Brain microvascular endothelial cell (primary cell): ENCODE data around the gene PAK1.
"Not testable (repeated sequence)": the region's sequence is repeated elsewhere in the genome, so short reads cannot be mapped to it uniquely, and the experiment has no call there.

Source experiments
- DNase-seq: peaks from one replicate; pipeline ENCODE4 v3.0.0-alpha.2; 2020
- H3K27ac ChIP-seq: fragments of 250-450 bp; sonication (Bioruptor Pico); 2 replicates; pipeline ENCODE4 v1.5.1; 2020; ENCODE audit warnings: mild to moderate bottlenecking, moderate library complexity
- H3K27me3 ChIP-seq: fragments of 250-450 bp; sonication (Bioruptor Pico); replicated peaks from 2 replicates; pipeline ENCODE4 v1.5.1; 2020; ENCODE audit warnings: mild to moderate bottlenecking
- H3K36me3 ChIP-seq: fragments of 250-450 bp; sonication (Bioruptor Pico); replicated peaks from 2 replicates; pipeline ENCODE4 v1.5.1; 2020; ENCODE audit warnings: mild to moderate bottlenecking
- H3K4me3 ChIP-seq: 2 replicates; pipeline ENCODE4 v1.5.1; 2011; ENCODE audit warnings: low read depth, mild to moderate bottlenecking, control low read depth, low read length, moderate library complexity
- in situ Hi-C: cut with HindIII; loops from 2 replicates; pipeline ENCODE4 v1.10.0; 2017; ENCODE audit warnings: low sequenced_read_pairs, low pct_ligation_motif_present
- TF ChIP-seq, protein P1 (sequence below): IDR thresholded peaks from 2 replicates; pipeline ENCODE4 v1.5.1; 2011; ENCODE audit warnings: low read depth, mild to moderate bottlenecking, moderate library complexity, low read length, control low read depth, inconsistent platforms; ENCODE audit errors: missing control alignments

Gene PAK1

DNA sequence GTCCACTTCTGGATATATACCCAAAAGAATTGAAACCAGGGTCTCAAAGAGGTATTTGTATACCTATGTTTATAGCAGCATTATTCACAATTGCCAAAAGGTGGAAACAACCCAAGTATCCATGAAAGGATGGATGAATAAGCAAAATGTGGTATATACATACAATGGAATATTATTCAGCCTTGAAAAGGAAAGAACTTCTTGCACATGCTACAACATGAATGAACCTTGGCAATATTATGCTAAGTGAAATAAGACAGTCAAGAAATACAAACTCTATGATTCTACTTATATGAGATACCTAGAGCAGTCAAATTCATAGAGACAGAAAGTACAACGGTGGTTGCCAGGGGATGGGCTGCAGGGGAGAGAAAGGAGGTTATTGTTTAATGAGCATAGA, 21.6 kb upstream of the PAK1 start:
- H3K4me3 ChIP-seq, result no peak overlapping the region
- in situ Hi-C loops, result no loop called here
- TF ChIP-seq, protein P1, sequence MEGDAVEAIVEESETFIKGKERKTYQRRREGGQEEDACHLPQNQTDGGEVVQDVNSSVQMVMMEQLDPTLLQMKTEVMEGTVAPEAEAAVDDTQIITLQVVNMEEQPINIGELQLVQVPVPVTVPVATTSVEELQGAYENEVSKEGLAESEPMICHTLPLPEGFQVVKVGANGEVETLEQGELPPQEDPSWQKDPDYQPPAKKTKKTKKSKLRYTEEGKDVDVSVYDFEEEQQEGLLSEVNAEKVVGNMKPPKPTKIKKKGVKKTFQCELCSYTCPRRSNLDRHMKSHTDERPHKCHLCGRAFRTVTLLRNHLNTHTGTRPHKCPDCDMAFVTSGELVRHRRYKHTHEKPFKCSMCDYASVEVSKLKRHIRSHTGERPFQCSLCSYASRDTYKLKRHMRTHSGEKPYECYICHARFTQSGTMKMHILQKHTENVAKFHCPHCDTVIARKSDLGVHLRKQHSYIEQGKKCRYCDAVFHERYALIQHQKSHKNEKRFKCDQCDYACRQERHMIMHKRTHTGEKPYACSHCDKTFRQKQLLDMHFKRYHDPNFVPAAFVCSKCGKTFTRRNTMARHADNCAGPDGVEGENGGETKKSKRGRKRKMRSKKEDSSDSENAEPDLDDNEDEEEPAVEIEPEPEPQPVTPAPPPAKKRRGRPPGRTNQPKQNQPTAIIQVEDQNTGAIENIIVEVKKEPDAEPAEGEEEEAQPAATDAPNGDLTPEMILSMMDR, result no peak
- DNase-seq, result no peak
- H3K27ac ChIP-seq, result no peak overlapping the region
- H3K36me3 ChIP-seq, result no peaks in the 10 kb centered on the region
- H3K27me3 ChIP-seq, result no peaks in the 10 kb centered on the region

DNA sequence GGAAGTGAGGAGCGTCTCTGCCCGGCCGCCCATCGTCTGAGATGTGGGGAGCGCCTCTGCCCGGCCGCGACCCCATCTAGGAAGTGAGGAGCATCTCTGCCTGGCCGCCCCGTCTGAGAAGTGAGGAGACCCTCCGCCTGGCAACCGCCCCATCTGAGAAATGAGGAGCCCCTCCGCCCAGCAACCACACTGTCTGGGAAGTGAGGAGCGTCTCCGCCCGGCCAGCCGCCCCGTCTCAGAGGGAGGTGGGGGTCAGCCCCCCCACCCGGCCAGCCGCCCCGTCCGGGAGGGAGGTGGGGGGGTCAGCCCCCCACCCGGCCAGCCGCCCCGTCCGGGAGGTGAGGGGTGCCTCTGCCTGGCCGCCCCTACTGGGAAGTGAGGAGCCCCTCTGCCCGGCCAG, 16.1 kb upstream of the PAK1 start:
- in situ Hi-C loops, DNase-seq, H3K27ac ChIP-seq, H3K4me3 ChIP-seq, H3K36me3 ChIP-seq, H3K27me3 ChIP-seq: not testable (repeated sequence)

DNA sequence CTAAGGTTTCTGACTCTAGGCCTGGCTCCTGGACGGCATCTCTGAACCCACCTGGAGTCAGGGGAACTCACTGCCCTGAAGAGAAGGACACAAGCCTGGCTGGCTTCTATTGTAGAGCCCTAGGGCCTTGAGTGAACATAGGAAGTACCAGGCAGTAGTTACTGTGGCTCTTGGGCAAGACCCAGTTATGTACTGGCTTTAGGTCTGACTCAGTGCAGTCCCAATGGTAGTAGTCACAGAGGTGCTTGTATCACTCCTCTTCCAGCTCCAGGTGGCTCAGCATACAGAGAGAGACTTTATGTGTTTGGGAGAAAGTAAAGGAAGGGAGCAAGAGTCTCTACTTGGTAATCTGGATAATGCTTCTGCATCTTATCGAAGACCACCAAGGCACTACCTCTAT, 13.9 kb upstream of the PAK1 start:
- H3K27ac ChIP-seq, result no peak overlapping the region
- TF ChIP-seq, protein P1, result no peak
- in situ Hi-C loops, result no loop called here
- no peak for DNase-seq
- H3K4me3 ChIP-seq, result no peak overlapping the region
- H3K36me3 ChIP-seq, result no peaks in the 10 kb centered on the region
- peaks cover 2% of the 10 kb centered on the region for H3K27me3 ChIP-seq

DNA sequence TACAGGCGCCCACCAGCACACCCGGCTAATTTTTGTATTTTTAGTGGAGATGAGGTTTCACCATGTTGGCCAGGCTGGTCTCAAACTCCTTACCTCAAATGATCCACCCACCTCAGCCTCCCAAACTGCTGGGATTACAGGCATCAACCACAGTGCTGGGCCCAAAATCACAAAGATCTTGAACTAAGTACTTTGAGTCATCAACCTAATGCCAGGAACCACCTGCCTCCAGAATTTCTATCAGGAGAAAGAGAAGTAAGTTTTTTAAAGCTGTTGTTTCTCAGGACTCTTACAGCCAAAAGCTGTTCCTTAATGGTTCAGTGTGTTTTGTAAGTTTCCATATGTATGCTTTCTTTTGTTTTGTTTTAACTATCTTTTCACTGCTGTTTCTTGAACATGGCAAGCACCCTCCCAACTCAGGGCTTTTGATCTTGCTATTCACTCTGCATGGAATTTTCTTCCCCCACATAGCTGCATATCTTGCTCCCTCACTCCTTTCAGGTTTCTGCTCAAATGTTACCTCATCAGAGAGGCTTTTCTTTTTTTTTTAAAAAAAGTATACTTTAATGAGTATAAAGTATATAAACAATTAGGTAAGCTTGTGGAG, 6.0 kb upstream of the PAK1 start:
- H3K27ac ChIP-seq, result no peak overlapping the region
- no peak for DNase-seq
- H3K36me3 ChIP-seq, result no peaks in the 10 kb centered on the region
- H3K27me3 ChIP-seq, result peaks cover 2% of the 10 kb centered on the region
- no peak overlapping the region for H3K4me3 ChIP-seq
- in situ Hi-C loops, result no loop called here
- TF ChIP-seq, protein P1, result no peak

DNA sequence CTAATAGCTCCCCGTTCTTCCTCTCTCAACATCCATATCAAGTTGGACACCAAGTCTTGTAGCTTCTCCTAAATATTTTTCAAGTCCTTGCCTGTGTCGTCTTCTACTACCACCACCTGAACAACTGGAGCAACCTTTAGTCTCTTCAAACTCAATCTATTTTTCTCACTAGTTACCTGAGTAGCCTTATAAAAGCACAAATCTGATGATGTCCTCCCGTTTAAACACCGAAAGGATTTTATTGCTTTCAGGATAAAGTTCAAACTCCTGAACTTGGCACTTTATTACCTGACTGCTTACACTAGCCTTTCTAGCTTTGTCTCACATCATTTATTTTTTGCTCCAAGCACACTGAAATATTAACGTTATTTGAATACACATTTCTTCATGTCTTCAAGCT, 1.3 kb upstream of the PAK1 start:
- H3K4me3 ChIP-seq, result no peak overlapping the region
- H3K27me3 ChIP-seq, result no peaks in the 10 kb centered on the region
- no peak overlapping the region for H3K27ac ChIP-seq
- no peak for DNase-seq
- H3K36me3 ChIP-seq, result no peaks in the 10 kb centered on the region
- in situ Hi-C loops, result no loop called here
- TF ChIP-seq, protein P1, result no peak

DNA sequence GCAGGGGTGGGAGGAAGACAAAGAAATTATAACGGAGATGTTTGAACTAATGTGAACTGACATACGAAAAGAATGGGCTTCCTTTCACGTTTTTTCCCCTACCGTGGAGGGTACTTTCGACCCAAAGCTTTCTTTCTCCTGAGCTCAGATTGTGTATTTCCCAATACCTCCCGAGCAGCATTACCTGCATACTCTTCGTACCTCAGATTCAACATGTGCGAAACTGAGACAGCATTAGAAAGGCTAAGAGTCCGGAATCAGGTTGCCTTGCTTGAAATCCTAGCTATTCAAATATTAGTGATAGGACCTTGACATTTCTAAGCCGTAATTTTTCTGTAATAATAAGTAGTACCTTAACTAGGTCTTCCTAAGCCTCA, 778 bp upstream of the PAK1 start:
- TF ChIP-seq, protein P1, result no peak
- no peaks in the 10 kb centered on the region for H3K36me3 ChIP-seq
- in situ Hi-C loops, result no loop called here
- no peak overlapping the region for H3K27ac ChIP-seq
- H3K4me3 ChIP-seq, result peak overlapping the region; percentile 67
- no peak for DNase-seq
- H3K27me3 ChIP-seq, result no peaks in the 10 kb centered on the region
